GM23248 (cell line): ENCODE results near the gene SSRP1. TPM values are rescaled to one million over a fixed set of nuclear protein-coding genes. Genes with fewer than 3 reads are reported as not detected.
"Not testable (repeated sequence)": the region's sequence is repeated elsewhere in the genome, so short reads cannot be mapped to it uniquely, and the experiment has no call there.

Experiments
- DNase-seq: peaks from one replicate; pipeline ENCODE4 v3.0.0-alpha.2; 2015
- H2AFZ ChIP-seq: fragments of 200-600 bp; sonication (generic); 2 replicates; pipeline ENCODE4 v1.6.1; 2016; ENCODE audit warnings: antibody characterized with exemption
- H3F3A ChIP-seq: fragments of 200-600 bp; sonication (generic); 2 replicates; pipeline ENCODE4 v1.6.1; 2016; ENCODE audit warnings: mild to moderate bottlenecking, antibody characterized with exemption, mixed run types; ENCODE audit not compliant: insufficient read depth
- H3K27ac ChIP-seq: fragments of 200-600 bp; sonication (generic); 2 replicates; pipeline ENCODE4 v1.5.1; 2016; ENCODE audit warnings: mild to moderate bottlenecking
- H3K27me3 ChIP-seq: fragments of 200-600 bp; sonication (generic); replicated peaks from 2 replicates; pipeline ENCODE4 v1.6.1; 2016; ENCODE audit warnings: mild to moderate bottlenecking; ENCODE audit not compliant: insufficient read depth
- H3K36me3 ChIP-seq: fragments of 200-600 bp; sonication (generic); 2 replicates; pipeline ENCODE4 v1.6.1; 2016; ENCODE audit warnings: low read depth, mild to moderate bottlenecking
- H3K4me1 ChIP-seq: fragments of 200-600 bp; sonication (generic); 2 replicates; pipeline ENCODE4 v1.6.1; 2016; ENCODE audit warnings: mild to moderate bottlenecking; ENCODE audit not compliant: insufficient read depth
- H3K4me2 ChIP-seq: fragments of 200-600 bp; sonication (generic); one replicate; pipeline ENCODE4 v1.6.1; 2016; ENCODE audit warnings: mild to moderate bottlenecking; ENCODE audit not compliant: unreplicated experiment
- H3K4me3 ChIP-seq: fragments of 200-600 bp; sonication (generic); 2 replicates; pipeline ENCODE4 v1.5.1; 2016; ENCODE audit warnings: mild to moderate bottlenecking
- H3K79me2 ChIP-seq: fragments of 200-600 bp; sonication (generic); 2 replicates; pipeline ENCODE4 v1.6.1; 2016; ENCODE audit warnings: mild to moderate bottlenecking; ENCODE audit not compliant: insufficient read depth
- H3K9ac ChIP-seq: fragments of 200-600 bp; sonication (generic); 2 replicates; pipeline ENCODE4 v1.6.1; 2016; ENCODE audit warnings: mild to moderate bottlenecking
- H3K9me2 ChIP-seq: fragments of 200-600 bp; sonication (generic); 2 replicates; pipeline ENCODE4 v1.6.1; 2016; ENCODE audit warnings: mixed run types, mild to moderate bottlenecking, moderate library complexity; ENCODE audit not compliant: insufficient read depth
- H3K9me3 ChIP-seq: fragments of 200-600 bp; sonication (generic); one replicate; pipeline ENCODE4 v1.6.1; 2017; ENCODE audit warnings: low read depth
- H4K20me1 ChIP-seq: fragments of 200-600 bp; sonication (generic); 2 replicates; pipeline ENCODE4 v1.6.0; 2016; ENCODE audit not compliant: insufficient read depth
- EZH2 ChIP-seq: fragments of 200-600 bp; sonication (generic); IDR thresholded peaks from 2 replicates; pipeline ENCODE4 v1.6.1; 2018; ENCODE audit warnings: antibody characterized with exemption, mild to moderate bottlenecking; ENCODE audit not compliant: insufficient read depth, poor library complexity, severe bottlenecking
- EZH2phosphoT487 ChIP-seq: fragments of 200-600 bp; sonication (generic); IDR thresholded peaks from 2 replicates; pipeline ENCODE4 v1.6.1; 2018; ENCODE audit warnings: antibody characterized with exemption, moderate library complexity, mild to moderate bottlenecking, low read depth; ENCODE audit not compliant: insufficient read depth
- whole genome bisulfite sequencing, 2 experiments: methylation state at CpG; one replicate each; pipeline ENCODE4 v1.1.6; 2015 to 2017; ENCODE audit warnings: low lambda C conversion rate in 2 of 2, low coverage in 1 of 2; ENCODE audit errors: missing lambda C conversion rate in 2 of 2; 5-methylcytosine and 5-hydroxymethylcytosine counted together
- in situ Hi-C: fragments of 300-500 bp; cut with MboI; formaldehyde crosslinking; loops from 2 replicates; pipeline ENCODE4 v1.15.0; 2020
- polyA plus RNA-seq: library from polyadenylated mRNA; unstranded; fragments of >200 nt; fragmentation: Nextera tagmentation; extraction: Ambion mirVana; gene quantifications from 2 replicates; pipeline ENCODE4 v1.2.1, GENCODE V29; 2016
- total RNA-seq: library from RNA; depleted of rRNA; stranded (reverse); fragments of >200 nt; shearing (Covaris generic); gene quantifications from 2 replicates; pipeline ENCODE4 v1.2.3, GENCODE V29; 2014

Gene SSRP1
- total and polyA plus RNA-seq, 2 experiments from 2014 or later, result 29.3 to 76.2 TPM

- H3K4me1 ChIP-seq, result peaks cover 62% of the 10 kb centered on the region
- in situ Hi-C loops, result no loop called here
- H3K9me3 ChIP-seq, result no peaks in the 10 kb centered on the region
- peak; percentile 83 for DNase-seq
- H3K9ac ChIP-seq, result peak overlapping the region; percentile 70; the same call in 1 of the 2 replicates
- H3K36me3 ChIP-seq, result no peaks in the 10 kb centered on the region
- H3K27ac ChIP-seq, result peak overlapping the region; percentile 95
- H2AFZ ChIP-seq, result no peak overlapping the region
- 12 to 20% methylated on average over 1 of the region's 1 CpG for whole genome bisulfite sequencing, 2 experiments
- TF ChIP-seq EZH2, result no peak
- no peak for TF ChIP-seq EZH2phosphoT487
- H3F3A ChIP-seq, result peaks cover 56% of the 10 kb centered on the region
- H3K9me2 ChIP-seq, result no peaks in the 10 kb centered on the region
- H3K79me2 ChIP-seq, result no peaks in the 10 kb centered on the region
- no peaks in the 10 kb centered on the region for H4K20me1 ChIP-seq
- no peaks in the 10 kb centered on the region for H3K27me3 ChIP-seq
- peak overlapping the region; percentile 36 for H3K4me2 ChIP-seq
- H3K4me3 ChIP-seq, result 0 out of 2 replicates have a peak overlapping the region, but pooled peaks have one; percentile 3
Observed at GRCh38 chr11:57290288-57290687, 45.4 kb downstream of the SSRP1 start.

- Histone ChIP-seq H3K27ac (peak overlapping the region; percentile 95), H3K9me3 (no peaks in the 10 kb centered on the region), H3K79me2 (no peaks in the 10 kb centered on the region), H3K4me2 (peak overlapping the region; percentile 82), H3K27me3 (no peaks in the 10 kb centered on the region), H3K4me1 (peaks cover 61% of the 10 kb centered on the region), H3K36me3 (no peaks in the 10 kb centered on the region), H3K4me3 (peak overlapping the region; percentile 43; the same call in 1 of the 2 replicates), H2AFZ (peak overlapping the region; percentile 43), H3K9me2 (no peaks in the 10 kb centered on the region), H3F3A (peaks cover 51% of the 10 kb centered on the region), H3K9ac (peak overlapping the region; percentile 73), H4K20me1 (no peaks in the 10 kb centered on the region)
- no peak for TF ChIP-seq EZH2
- TF ChIP-seq EZH2phosphoT487, result no peak
- in situ Hi-C loops, result no loop called here
- peak; percentile 97 for DNase-seq
- WGBS, 2 experiments, result 2 to 4% methylated on average over 11 of the region's 11 CpGs
Observed at GRCh38 chr11:57288771-57289579, 46.7 kb downstream of the SSRP1 start.

GRCh38 chr11:57287884-57288283, 47.8 kb downstream of the SSRP1 start:
- Histone ChIP-seq H3F3A (peaks cover 52% of the 10 kb centered on the region), H3K36me3 (no peaks in the 10 kb centered on the region), H3K9me2 (no peaks in the 10 kb centered on the region), H3K9me3 (no peaks in the 10 kb centered on the region), H3K27ac (peak overlapping the region; percentile 95), H3K4me3 (no peak overlapping the region), H3K4me2 (no peak overlapping the region), H3K27me3 (no peaks in the 10 kb centered on the region), H3K9ac (no peak overlapping the region), H2AFZ (no peak overlapping the region), H4K20me1 (no peaks in the 10 kb centered on the region), H3K4me1 (peaks cover 62% of the 10 kb centered on the region), H3K79me2 (no peaks in the 10 kb centered on the region)
- DNase-seq, result no peak
- in situ Hi-C loops, result no loop called here
- TF ChIP-seq EZH2, result no peak
- no peak for TF ChIP-seq EZH2phosphoT487
- WGBS, 2 experiments, result 85 to 90% methylated on average over 3 of the region's 3 CpGs

GRCh38 chr11:57283231-57283990, 52.3 kb downstream of the SSRP1 start:
- Histone ChIP-seq H3K4me3 (no peak overlapping the region), H3K36me3 (no peaks in the 10 kb centered on the region), H3K27me3 (no peaks in the 10 kb centered on the region), H3K4me1 (peaks cover 51% of the 10 kb centered on the region), H3F3A (peaks cover 52% of the 10 kb centered on the region), H3K79me2 (no peaks in the 10 kb centered on the region), H3K9ac (no peak overlapping the region), H3K9me2 (no peaks in the 10 kb centered on the region), H3K4me2 (no peak overlapping the region), H3K9me3 (no peaks in the 10 kb centered on the region), H4K20me1 (no peaks in the 10 kb centered on the region), H3K27ac (peak overlapping the region; percentile 29), H2AFZ (no peak overlapping the region)
- no peak for DNase-seq
- no peak for TF ChIP-seq EZH2phosphoT487
- TF ChIP-seq EZH2, result no peak
- WGBS, 2 experiments, result 50 to 58% methylated on average over 2 of the region's 2 CpGs
- in situ Hi-C loops, result no loop called here

- H2AFZ ChIP-seq, H4K20me1 ChIP-seq, H3K4me3 ChIP-seq, H3K4me2 ChIP-seq, H3K9me3 ChIP-seq, H3K27ac ChIP-seq, in situ Hi-C loops, H3K9me2 ChIP-seq, H3K36me3 ChIP-seq, DNase-seq, H3K9ac ChIP-seq, H3K27me3 ChIP-seq, H3K79me2 ChIP-seq: not testable (repeated sequence)
- 75 to 83% methylated on average over 6 of the region's 6 CpGs for WGBS, 2 experiments
- Histone ChIP-seq H3K4me1 (peaks cover 62% of the 10 kb centered on the region), H3F3A (peaks cover 57% of the 10 kb centered on the region)
Observed at GRCh38 chr11:57281546-57281945, 54.1 kb downstream of the SSRP1 start.
